ENCODE measurements around the gene SELENON. TPM values are rescaled to one million over a fixed set of nuclear protein-coding genes. Genes with fewer than 3 reads are reported as not detected.

The SELENON gene
- total RNA-seq, 1 experiment from 2014 or later = 57.2 TPM

DNA sequence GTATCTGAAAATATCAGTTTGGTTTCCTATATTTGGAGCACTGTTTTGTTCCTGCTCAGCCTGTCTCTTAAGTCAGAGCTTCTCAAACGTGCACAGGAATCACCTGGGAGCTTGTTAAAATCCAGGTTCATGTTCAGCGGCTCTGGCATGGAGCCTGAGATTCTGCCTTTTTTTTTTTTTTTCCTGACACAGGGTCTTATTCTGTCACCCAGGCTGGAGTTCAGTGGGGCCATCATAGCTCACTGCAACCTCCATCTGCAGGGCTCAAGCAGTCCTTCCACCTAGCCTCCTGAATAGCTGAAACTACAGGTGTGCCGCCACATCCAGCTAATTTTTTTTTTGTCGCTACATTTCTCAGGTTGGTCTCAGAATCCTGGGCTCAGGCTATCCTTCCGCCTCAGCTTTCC, 12.2 kb upstream of the SELENON start:
- H3K9me3 ChIP-seq (ENCODE audit: control insufficient read depth, insufficient read depth, low read depth, low read length) = no peaks in the 10 kb centered on the region
- ChIA-PET CTCF (no interaction called here), POLR2A (interaction anchor here (0.5 kb wide), 1 partner anchor 12 kb away, joined by 3 read pairs; no protein-coding TSS in a partner anchor)
- in situ Hi-C loops (cut with HindIII; ENCODE audit: low pct_unique_long_range_greater_than_20kb, low sequenced_read_pairs) (no loop called here), intact Hi-C loops (cut with micrococcal nuclease; ENCODE audit: unreplicated experiment) (no loop called here)
- TF ChIP-seq, protein P1, sequence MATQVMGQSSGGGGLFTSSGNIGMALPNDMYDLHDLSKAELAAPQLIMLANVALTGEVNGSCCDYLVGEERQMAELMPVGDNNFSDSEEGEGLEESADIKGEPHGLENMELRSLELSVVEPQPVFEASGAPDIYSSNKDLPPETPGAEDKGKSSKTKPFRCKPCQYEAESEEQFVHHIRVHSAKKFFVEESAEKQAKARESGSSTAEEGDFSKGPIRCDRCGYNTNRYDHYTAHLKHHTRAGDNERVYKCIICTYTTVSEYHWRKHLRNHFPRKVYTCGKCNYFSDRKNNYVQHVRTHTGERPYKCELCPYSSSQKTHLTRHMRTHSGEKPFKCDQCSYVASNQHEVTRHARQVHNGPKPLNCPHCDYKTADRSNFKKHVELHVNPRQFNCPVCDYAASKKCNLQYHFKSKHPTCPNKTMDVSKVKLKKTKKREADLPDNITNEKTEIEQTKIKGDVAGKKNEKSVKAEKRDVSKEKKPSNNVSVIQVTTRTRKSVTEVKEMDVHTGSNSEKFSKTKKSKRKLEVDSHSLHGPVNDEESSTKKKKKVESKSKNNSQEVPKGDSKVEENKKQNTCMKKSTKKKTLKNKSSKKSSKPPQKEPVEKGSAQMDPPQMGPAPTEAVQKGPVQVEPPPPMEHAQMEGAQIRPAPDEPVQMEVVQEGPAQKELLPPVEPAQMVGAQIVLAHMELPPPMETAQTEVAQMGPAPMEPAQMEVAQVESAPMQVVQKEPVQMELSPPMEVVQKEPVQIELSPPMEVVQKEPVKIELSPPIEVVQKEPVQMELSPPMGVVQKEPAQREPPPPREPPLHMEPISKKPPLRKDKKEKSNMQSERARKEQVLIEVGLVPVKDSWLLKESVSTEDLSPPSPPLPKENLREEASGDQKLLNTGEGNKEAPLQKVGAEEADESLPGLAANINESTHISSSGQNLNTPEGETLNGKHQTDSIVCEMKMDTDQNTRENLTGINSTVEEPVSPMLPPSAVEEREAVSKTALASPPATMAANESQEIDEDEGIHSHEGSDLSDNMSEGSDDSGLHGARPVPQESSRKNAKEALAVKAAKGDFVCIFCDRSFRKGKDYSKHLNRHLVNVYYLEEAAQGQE (IDR thresholded peaks at IDR 0.05; ENCODE audit: insufficient read depth in 1 of 2, low read depth in 2 of 2, low read length in 1 of 2) = no peak
- TF ChIP-seq SIN3A (IDR thresholded peaks at IDR 0.05; ENCODE audit: borderline replicate concordance, insufficient read depth, low read depth, low read length) = no peak
- TF ChIP-seq POLR2AphosphoS5 (IDR thresholded peaks at IDR 0.05; ENCODE audit: low read depth, low read length) = no peak
- TF ChIP-seq TCF7L2 (IDR thresholded peaks at IDR 0.05; ENCODE audit: low read depth, low read length) = no peak
- TF ChIP-seq, protein P2, sequence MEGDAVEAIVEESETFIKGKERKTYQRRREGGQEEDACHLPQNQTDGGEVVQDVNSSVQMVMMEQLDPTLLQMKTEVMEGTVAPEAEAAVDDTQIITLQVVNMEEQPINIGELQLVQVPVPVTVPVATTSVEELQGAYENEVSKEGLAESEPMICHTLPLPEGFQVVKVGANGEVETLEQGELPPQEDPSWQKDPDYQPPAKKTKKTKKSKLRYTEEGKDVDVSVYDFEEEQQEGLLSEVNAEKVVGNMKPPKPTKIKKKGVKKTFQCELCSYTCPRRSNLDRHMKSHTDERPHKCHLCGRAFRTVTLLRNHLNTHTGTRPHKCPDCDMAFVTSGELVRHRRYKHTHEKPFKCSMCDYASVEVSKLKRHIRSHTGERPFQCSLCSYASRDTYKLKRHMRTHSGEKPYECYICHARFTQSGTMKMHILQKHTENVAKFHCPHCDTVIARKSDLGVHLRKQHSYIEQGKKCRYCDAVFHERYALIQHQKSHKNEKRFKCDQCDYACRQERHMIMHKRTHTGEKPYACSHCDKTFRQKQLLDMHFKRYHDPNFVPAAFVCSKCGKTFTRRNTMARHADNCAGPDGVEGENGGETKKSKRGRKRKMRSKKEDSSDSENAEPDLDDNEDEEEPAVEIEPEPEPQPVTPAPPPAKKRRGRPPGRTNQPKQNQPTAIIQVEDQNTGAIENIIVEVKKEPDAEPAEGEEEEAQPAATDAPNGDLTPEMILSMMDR (IDR thresholded peaks at IDR 0.05) = no peak
- no peaks in the 10 kb centered on the region for H3K4me1 ChIP-seq (ENCODE audit: control insufficient read depth, insufficient read depth, low read length)
- DNase-seq (ENCODE audit: low read depth, low spot score) (no peak), ATAC-seq (no peak)
- no peak overlapping the region for H3K4me3 ChIP-seq (ENCODE audit: low read depth in 2 of 2, low read length in 2 of 2)
- H3K36me3 ChIP-seq (ENCODE audit: control insufficient read depth, insufficient read depth, low read length) = no peaks in the 10 kb centered on the region
- H3K27ac ChIP-seq (ENCODE audit: low read length) = no peak overlapping the region
- no peaks in the 10 kb centered on the region for H3K27me3 ChIP-seq (ENCODE audit: control insufficient read depth, insufficient read depth, low read length)
- no TSS peak for BruUV-seq (replicated peaks)

DNA sequence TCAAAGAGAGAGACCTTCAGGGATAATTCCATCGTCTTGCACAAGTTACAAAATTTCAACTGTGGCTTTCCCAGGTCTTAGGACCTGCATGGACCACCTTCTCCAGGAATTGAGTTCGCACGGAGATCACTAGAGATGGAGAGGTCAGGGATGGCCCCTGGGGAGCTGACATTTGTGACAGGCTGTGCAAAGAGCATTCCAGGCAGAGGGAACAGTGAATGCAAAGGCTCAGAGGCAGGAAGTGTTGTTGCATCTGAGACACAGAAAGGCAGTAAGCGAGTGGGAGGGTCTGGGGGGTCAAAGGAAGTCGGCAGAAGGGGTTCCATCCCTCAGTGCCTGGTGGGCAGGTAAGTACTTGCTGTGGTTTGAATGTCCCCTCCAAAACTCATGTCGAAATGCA, 9.5 kb upstream of the SELENON start:
- Histone ChIP-seq H3K27me3 (ENCODE audit: control insufficient read depth, insufficient read depth, low read length) (no peaks in the 10 kb centered on the region), H3K36me3 (ENCODE audit: control insufficient read depth, insufficient read depth, low read length) (no peaks in the 10 kb centered on the region), H3K4me3 (ENCODE audit: low read depth in 2 of 2, low read length in 2 of 2) (no peak overlapping the region), H3K4me1 (ENCODE audit: control insufficient read depth, insufficient read depth, low read length) (no peaks in the 10 kb centered on the region), H3K27ac (ENCODE audit: low read length) (no peak overlapping the region), H3K9me3 (ENCODE audit: control insufficient read depth, insufficient read depth, low read depth, low read length) (no peaks in the 10 kb centered on the region)
- intact Hi-C loops (cut with micrococcal nuclease; ENCODE audit: unreplicated experiment) (no loop called here), in situ Hi-C loops (cut with HindIII; ENCODE audit: low pct_unique_long_range_greater_than_20kb, low sequenced_read_pairs) (no loop called here)
- no peak for ATAC-seq
- DNase-seq (ENCODE audit: low read depth, low spot score) = no peak
- no TSS peak for BruUV-seq (replicated peaks)
- TF ChIP-seq, protein P1 (IDR thresholded peaks at IDR 0.05; ENCODE audit: insufficient read depth in 1 of 2, low read depth in 2 of 2, low read length in 1 of 2) = no peak
- TF ChIP-seq TCF7L2 (IDR thresholded peaks at IDR 0.05; ENCODE audit: low read depth, low read length) = no peak
- TF ChIP-seq POLR2AphosphoS5 (IDR thresholded peaks at IDR 0.05; ENCODE audit: low read depth, low read length) = no peak
- TF ChIP-seq SIN3A (IDR thresholded peaks at IDR 0.05; ENCODE audit: borderline replicate concordance, insufficient read depth, low read depth, low read length) = no peak
- TF ChIP-seq, protein P2 (IDR thresholded peaks at IDR 0.05) = no peak
- CTCF ChIA-PET = no interaction called here
- POLR2A ChIA-PET = no interaction called here
